NT2/D1 (cell line): ENCODE measurements around the gene DNAH17.

Experiments
- SUZ12 ChIP-seq: IDR thresholded peaks from 2 replicates; pipeline ENCODE4 v1.6.1; 2011; ENCODE audit not compliant: insufficient read length, insufficient read depth; ENCODE audit errors: extremely low read depth
- ZNF274 ChIP-seq: IDR thresholded peaks from 2 replicates; pipeline ENCODE4 v1.6.1; 2011; ENCODE audit warnings: mild to moderate bottlenecking, low read depth, low read length

DNA sequence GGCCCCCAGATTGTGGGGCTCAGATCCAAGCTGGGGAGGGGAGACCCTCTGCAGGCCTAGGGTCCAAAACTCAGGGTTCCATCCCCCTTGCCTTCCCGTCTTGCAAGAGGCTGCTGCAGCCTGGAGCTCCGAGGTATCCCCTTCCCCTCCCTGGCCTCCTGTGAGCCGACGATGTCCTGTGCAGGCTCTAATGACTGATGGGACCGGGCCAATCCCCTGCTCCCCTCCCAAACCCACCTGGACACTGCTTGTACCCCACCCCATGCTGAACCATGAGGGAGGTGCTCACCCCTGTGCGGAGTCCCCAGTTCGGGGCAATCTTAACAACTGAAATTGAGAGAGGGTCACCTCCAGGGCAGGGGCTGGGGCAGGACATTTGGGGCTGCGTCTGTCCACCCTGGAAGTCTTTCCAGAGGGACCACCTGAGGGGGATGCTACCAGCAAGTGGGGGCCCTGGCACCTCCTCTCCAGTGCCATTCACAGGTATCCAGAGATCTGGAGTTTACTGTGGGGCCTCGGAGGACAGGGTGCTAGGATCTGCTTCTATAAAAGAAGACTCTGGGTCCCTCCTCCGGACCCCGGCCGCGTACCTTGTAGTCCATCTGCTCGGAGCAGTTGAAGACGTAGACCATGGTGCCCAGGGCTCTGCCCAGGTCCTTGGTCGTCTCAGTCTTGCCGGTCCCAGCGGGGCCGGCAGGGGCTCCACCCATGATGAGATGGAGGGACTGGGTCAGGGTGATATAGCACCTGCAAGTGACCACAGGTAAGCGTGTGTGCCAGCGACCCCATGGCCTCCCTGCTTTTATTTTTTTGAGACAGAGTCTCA, 77.3 kb downstream of the DNAH17 start:
- TF ChIP-seq ZNF274 (no peak), SUZ12 (no peak)
